ENCODE data around the gene WDFY4. TPM values are rescaled to one million over a fixed set of nuclear protein-coding genes. Genes with fewer than 3 reads are reported as not detected.

Gene WDFY4
- total RNA-seq, 4 donors from 2014 or later, result 4.1 to 27.9 (median 9.0) TPM

DNA sequence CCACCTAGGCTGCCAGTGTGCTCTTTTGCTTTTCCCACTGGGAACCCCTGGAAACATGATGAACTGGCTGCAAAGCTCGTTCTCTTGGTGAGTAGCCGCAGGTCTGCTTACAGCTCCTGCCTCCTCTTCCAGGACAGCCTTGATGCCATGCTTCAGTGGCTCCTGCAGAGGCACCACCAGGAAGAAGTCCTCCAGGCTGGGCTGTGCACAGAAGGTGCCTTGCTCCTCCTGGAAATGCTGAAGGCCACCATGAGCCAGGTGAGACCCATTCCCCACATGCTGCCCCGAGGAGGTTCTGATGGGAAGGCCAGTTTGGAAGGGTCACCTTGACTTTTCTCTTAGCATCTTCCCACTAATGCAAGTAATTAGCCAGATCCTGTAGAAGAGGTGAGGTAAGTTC is 129.2 kb downstream of the WDFY4 start:
- no peak for TF ChIP-seq CTCF (IDR thresholded peaks at IDR 0.05; ENCODE audit: low read depth)

- no peak for TF ChIP-seq CTCF (IDR thresholded peaks at IDR 0.05; ENCODE audit: low read depth)
Observed at GRCh38 chr10:48814933-48815332, 130.3 kb downstream of the WDFY4 start.

- TF ChIP-seq CTCF (IDR thresholded peaks at IDR 0.05; ENCODE audit: low read depth), result no peak
Observed at GRCh38 chr10:48817141-48817540, 132.5 kb downstream of the WDFY4 start.

DNA sequence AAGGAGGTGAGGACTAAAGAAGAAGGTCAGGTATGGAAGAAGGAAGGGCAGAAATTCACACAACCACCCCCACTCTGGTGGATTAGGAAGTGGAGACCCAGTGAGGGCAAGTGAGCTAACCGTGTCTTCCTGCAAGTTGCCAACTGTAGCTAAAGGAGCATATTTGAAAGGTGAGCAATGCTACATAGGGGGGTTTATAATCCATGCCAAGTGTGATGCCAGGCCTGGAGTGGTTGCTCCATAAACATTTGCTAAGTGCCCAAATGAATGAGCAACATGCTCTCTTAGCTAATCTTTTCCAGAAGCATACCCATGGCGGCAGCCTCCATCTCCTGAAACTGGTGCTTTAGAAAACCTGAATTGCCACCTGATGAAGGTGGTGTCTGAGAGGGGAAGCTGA is 133.4 kb downstream of the WDFY4 start:
- no peak for TF ChIP-seq CTCF (IDR thresholded peaks at IDR 0.05; ENCODE audit: low read depth)

DNA sequence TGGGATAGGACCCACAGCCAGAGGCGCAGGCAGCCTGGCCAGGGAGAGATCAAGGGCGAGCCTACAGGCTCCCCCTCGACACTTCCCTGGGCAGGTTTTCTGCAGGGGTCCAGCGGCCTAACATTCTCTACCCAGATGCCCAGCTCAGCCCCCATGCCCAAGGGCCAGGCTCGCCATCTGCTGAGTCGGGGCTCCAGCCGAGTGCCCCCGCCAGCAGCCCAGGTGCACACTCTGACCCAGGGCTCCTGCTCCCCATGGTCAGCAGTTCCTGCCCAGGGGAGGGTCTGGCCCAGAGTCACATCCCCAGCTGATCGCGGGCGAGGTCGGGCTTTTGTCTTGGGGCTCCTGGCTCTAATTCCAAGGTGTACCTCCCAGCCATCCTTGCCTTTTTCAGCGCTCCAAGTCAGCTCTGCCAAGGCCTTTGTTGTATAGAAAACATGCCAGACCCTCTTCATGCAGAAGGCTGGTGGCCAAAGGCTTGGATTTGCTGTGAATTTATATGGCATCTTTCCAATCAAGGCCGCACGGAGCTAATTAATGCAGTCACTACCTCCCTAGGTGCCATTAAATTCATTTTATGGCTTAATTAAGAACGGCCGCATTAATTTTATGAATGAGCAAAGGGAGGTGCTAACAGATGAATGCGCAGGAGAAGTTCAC is 134.3 kb downstream of the WDFY4 start:
- TF ChIP-seq CTCF (IDR thresholded peaks at IDR 0.05; ENCODE audit: low read depth), result no peak

DNA sequence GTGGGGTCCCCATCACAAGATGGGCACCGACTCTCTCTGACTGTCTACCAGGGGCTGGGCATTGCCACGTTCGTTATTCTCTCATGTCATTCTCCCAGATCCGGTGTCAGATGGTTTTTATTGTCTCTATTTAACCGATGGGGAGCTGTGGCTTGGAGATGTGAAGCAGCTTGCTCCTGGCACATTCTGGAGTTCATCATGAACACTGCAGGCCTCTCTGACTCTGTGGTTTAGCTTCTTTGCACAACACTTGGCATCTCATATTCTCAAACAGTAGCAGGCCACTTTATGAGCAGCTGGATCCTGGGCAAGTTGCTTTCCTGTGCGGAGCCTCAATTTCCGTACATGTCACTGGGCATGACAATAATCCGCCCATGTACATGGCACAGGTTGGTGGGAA is 135.1 kb downstream of the WDFY4 start:
- no peak for TF ChIP-seq CTCF (IDR thresholded peaks at IDR 0.05; ENCODE audit: low read depth)

GRCh38 chr10:48820231-48820630 is 135.6 kb downstream of the WDFY4 start:
- TF ChIP-seq CTCF (IDR thresholded peaks at IDR 0.05; ENCODE audit: low read depth), result no peak
